HG03064 (cell line): ENCODE results near the gene TRERF1.
"Not testable (repeated sequence)": the region's sequence is repeated elsewhere in the genome, so short reads cannot be mapped to it uniquely, and the experiment has no call there.

Experiments used
- ATAC-seq: cut with Tn5 transposase; IDR thresholded peaks from one replicate; pipeline ENCODE4 v1.9.1; 2021; ENCODE audit warnings: low read depth; ENCODE audit not compliant: unreplicated experiment

TRERF1 gene

DNA sequence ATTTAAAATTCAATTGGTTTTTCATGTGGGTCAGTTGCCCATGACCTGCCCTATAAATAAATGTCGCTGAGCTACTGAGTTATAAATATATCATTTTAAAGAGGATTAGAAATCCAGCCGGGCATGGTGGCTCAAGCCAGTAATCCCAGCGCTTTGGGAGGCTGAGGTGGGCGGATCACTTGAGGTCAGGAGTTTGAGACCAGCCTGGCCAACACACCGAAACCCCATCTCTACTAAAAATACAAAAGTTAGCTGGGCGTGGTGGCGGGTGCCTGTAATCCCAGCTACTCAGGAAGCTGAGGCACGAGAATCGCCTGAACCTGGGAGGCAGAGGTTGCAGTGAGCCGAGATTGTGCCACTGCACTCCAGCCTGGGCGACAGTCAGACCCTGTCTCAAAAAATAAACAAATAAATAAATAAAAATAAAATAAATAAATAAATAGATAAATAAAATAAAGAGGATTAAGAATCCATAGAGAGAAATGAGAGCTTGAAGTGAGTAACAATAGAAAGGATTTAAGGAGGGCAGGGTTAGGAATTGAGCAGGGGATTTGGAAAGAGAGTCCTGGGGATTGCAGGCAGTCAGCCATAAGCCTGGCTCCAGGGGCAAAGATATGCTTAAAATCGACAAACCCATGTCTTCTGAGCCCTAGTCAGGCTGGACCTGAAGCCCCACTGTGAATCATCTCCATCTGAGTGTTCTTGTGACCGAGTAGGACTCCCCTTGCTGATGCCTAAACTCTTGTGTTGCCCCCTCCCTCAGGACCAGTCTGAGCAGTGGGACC is 249.4 kb downstream of the TRERF1 start:
- not testable (repeated sequence) for ATAC-seq

DNA sequence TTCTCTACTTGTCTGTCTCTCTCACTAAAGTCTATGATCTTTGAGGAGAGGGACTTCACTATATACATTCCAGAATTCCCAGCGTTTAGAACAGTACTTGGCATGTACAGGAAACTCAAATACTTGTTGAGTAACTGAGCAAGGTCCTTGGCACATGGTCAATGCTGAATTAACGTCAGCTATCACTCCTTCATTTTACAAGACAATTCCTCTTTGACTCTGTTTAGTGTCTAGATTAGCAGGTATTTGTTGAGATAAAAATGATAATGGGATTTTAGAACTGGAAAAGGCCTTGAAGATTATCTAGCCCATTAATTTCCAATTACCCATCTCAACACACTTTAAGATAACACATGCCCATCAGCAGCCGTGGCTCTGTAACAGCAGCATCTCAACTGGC is 250.3 kb downstream of the TRERF1 start:
- no peak for ATAC-seq

DNA sequence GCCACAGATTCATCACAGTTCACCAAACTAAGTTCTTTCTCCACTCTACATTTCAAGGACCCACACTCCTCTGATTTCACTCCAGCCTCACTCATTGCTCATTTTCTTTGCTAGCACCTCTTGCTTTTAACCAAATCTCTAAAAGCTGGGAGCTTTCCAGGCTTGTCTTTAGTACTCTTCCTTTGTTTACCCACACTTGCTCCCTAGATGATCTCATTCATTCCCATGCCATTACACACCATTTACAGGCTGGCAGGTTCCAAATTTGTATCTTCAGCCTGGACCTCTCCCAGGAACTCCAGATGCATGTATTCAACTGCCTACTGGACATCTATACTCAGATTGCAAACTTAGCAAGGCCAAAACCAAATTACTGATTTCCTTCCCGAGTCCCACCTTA is 251.7 kb downstream of the TRERF1 start:
- ATAC-seq, result no peak

DNA sequence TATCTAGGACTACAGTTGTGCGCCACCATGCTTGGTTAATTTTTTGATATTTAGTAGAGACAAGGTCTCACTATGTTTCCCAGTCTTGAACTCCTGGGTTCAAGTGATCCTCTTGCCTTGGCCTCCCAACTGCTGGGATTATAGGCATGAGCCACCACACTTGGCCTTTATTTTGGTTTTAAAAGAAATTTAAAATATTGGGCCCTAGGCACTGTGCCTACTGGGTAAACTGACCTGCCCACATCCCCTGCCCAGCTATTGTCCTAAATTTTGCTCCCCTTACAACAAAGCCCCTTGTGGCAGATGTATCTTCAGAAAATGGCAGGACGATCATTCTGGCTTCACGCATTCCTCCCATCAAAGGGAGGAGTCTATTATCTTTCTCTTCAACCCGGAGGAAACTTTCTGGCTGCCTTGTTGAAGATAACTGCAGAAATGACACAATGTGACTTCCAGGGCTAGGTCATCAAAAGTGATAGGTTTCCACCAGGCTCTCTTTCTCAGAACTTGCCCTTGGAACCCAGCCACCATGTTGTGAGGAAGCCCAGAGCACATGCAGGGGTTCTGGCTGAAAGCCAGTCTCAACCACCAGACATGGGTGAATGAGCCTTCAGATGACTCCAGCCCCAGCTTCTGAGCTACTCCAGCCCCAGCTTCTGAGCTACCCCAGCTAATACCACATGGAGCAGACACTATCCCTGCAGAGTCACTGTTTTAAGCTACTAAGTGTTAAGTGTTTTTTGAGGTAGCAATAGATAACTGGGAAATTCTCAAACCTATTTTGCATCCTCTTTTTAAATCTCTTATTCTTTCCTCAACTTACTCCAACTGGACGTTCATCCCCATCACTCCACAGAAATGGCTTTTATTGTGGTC is 252.4 kb downstream of the TRERF1 start:
- no peak for ATAC-seq

DNA sequence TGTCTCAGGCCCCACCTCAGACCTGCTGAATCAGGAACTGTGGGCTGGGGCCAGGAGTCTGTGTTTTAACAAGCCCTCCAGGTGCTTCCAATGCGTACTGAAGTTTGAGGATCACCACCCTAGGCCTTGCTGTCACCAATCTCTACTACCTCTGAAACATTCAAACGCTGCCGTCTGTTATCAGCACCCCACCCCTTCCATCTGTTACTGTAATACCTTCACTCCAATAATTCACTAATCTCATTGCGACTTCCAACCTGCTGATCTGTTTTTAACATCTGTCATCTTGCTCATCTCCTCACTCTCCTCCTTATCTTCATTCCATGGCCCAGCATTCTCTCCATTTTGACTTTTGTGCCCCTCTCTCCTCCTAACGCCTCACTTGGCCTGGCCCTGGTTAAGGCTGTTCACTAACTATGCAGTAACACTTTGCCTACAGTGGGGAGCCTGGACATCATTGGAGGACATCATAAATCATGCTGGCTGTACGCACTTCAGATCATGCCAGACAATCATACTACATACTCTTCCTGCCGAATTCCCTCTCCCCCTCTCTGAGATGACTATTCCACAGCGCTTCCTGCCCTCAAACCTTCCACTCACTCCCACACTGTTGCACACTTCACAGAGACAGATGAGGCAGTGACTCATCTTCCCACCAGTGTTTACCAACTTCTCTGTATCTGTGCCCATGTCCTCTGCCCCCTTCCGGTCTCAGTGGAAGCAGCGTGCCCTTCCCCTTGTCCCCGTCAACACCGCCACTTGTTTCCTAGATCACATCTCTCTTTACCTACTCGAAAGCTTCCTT is 254.0 kb downstream of the TRERF1 start:
- no peak for ATAC-seq

DNA sequence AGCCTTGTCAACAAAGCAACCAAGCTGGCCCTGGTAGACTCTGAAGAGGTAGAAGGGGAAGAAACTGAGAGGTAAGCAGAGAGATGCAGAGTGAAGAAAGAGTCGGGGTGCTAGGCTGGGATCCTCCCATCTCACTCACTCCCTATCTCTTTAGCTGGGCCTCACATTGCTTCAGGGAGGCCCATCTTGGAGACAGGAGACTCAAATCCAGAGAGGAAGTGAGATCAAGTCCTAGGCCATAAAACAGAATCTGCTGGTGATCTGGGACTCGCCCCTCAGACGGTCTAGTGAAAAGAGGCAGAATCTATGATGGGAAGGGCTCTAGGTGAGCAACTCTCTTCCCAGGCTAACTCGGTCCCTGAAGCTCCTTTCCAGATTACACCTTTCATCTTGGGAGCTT is 256.3 kb downstream of the TRERF1 start:
- ATAC-seq, result no peak

DNA sequence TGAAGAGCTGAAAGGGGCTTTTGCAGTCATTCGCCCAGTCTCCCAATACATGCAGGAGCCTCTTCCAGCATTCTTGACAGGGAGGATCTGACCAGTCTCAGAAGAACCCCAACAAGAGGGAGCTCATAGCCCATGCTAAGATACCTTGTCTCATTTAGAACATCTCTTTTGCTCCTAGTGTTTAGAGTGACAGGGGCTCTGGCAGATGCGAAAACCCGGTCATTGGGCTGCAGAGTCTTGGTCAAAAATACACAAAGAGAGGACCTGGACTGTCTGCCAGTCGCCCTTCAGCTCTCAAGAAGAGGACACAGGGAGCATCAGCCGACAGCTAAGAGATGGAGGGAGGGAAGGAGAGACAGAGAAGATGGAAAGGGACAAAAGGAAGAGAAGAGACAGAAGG is 257.7 kb downstream of the TRERF1 start:
- ATAC-seq, result no peak

DNA sequence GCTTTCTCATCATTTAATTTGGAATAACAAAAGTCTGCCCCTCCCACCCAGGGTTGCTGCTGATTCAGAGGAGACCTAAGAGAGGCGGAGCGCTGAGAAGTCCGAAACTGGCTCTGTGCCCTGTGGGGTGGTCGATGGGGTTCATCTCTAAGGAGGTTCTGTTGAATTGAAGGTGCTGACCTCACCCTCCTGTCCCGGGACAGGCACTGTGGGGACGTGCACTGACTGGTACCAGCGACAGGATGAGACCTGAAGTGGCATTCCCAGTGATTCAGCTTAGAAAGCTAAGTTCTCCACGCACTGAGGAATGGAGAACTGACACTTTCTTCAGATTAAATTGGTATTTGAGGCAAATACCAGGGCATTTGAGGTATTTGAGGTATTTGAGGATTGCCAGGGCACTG is 258.2 kb downstream of the TRERF1 start:
- no peak for ATAC-seq

DNA sequence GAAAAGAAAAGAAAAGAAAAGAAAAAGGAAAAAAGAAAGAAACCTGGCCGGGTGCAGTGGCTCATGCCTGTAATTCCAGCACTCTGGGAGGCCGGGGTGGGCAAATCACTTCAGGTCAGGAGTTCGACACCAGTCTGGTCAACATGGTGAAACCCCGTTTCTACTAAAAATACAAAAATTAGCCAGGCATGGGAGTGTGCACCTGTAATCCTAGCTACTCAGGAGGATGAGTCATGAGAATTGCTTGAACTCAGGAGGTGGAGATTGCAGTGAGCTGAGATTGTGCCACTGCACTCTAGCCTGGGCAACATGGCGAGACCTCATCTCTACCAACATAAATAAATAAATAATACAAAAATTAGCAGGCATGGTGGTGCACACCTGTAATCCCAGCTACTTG is 259.3 kb downstream of the TRERF1 start:
- not testable (repeated sequence) for ATAC-seq

DNA sequence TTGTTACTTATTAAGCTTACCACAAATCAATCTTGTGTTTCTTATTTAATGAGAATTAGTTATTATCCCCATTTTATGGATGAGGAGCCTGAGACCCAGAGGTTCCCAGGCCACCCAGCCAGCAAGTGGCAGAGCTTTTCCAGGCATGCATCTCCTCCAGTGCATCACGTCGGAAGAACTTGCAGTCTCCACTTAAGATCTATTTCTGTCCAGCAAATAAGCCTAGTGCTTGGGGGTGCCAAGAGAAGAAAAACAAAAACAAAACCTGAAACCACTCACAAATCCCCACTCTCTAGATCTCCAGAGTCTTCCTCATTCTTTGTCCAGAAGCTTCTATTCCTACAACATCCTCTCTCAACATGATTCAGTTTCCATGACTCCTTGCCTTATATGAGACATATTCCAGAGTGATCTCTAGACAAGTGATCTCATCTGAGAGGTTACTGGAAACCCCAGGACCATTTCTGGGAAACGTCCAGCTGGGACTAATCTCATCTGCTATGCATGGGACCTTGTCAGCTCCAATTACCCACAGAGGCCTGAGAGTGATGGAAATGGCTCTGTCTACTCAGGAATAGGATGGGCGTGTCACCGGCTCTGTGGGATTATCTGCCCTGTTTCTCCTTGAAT is 261.1 kb downstream of the TRERF1 start:
- no peak for ATAC-seq

DNA sequence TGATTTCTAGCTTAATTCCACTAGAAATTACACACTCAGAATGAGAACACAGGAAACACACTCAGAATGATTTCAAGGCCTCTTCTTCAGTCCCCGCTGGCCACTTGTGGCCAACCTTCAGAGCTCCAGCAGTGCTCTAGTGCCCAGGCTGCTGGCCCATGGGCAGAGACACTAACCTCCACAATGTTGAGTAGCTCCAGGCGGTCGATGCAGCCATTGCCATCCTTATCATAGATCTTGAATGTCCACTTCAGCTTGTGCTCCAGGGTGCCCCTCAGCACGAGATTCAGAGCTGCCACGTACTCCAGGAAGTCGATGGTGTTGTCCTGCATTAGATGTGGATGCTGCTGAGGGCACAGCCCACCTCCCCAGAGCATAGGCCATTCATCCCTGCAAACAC is 263.3 kb downstream of the TRERF1 start:
- ATAC-seq, result no peak

DNA sequence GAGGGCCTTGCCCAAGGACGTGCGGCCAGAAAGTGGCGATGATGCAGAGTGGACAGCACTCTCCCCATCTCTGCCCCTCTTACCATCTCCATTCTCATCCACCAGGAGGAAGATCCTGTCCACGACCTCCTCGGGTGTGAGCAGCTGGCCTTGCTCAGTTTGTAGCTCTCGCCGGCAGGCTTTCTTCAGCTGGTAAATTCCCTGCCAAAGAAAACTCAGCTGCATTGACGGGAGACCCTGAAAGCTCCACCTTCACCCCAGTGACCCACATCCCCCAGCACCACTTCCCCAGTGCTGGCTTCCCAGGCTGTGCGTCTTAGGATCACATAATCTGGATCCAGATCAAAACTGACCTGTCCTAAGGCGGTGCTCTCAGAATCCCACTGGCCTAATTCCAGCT is 266.1 kb downstream of the TRERF1 start:
- ATAC-seq, result no peak

DNA sequence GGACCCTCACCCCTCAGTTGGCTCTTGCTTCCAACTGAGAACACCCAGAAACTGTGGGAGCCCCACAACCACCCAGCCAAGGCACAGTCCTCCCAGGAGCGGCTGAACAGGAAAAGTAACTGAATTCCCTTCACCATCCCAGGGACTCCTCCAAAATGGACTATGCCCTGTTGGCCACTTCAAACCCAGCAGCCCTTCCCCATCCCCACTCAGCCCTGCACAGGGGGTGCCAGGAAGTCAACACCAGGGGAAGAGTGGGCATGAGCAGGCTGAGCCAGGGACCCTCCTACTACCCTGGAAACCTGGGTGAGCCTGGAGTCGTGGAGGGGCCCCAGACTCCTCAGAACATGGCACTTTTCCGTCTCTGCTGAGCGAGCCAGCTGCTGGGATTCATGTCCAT is 267.3 kb downstream of the TRERF1 start:
- ATAC-seq, result no peak

DNA sequence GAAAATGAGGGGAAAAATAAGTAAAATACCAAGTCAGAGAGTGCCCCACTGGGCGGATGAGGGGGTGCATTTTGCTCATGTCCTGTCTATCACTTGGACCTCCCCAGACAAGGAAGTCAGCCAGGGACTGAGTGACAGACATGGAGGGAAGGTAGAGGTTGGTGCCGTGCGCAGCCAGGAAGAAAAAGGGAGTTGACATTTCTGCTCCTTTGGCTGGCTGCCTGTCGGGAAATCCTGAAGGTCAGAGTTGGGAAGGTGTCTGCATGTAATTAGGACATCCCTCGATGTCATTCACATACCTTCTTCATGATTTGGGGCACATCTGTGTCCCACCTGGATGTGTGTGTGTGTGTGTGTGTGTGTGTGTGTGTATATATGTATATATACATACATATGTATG is 269.6 kb downstream of the TRERF1 start:
- no peak for ATAC-seq

DNA sequence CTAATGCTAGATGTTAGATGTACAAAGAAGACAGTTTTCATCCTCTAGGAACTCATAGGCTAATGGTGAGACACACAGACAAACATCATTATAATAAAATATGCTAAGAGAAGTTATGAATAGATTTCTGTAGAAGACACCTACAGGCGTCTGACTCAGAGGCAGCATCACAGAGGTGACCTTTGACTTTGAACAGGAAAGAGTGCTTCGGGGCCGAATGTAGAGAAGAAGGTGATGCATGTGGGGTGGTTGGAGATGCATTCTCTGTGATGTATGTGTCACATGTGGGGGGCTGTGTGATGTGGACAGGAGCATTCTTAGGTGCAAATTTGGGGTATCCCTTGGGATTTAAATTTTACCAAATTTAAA is 271.8 kb downstream of the TRERF1 start:
- no peak for ATAC-seq

DNA sequence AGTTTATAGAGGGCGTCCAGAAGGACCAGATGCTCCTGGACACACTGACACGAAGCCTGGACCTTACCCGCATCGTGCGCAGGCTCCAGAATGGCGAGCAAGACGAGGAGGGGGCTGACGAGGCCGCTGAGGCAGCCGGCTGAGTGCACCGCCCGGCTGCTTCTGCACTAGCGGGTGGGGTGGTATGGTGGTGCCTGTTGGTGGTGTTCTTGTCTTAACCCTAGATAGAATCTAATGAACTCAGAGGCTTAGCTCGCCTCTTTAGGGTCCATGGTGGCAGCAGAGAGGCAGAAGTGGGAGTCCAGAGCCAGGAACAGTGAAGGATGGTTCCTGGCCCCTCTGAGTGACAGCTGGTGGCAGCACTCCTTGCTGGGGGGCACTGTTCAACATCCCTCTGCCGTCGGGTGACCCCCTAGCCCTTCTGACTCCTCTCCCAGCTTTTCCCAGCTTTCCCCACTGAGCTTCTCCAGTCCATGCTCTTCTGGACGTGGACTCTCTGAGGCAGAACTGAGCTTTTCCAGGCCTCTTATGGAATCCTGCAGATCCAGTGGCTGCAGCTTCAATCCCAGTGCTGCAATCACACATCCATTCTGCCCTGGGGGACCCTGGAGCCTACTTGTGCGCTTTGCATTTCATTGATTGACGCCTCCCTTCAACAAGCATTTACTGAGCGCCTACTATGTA is 272.3 kb downstream of the TRERF1 start:
- ATAC-seq, result no peak

DNA sequence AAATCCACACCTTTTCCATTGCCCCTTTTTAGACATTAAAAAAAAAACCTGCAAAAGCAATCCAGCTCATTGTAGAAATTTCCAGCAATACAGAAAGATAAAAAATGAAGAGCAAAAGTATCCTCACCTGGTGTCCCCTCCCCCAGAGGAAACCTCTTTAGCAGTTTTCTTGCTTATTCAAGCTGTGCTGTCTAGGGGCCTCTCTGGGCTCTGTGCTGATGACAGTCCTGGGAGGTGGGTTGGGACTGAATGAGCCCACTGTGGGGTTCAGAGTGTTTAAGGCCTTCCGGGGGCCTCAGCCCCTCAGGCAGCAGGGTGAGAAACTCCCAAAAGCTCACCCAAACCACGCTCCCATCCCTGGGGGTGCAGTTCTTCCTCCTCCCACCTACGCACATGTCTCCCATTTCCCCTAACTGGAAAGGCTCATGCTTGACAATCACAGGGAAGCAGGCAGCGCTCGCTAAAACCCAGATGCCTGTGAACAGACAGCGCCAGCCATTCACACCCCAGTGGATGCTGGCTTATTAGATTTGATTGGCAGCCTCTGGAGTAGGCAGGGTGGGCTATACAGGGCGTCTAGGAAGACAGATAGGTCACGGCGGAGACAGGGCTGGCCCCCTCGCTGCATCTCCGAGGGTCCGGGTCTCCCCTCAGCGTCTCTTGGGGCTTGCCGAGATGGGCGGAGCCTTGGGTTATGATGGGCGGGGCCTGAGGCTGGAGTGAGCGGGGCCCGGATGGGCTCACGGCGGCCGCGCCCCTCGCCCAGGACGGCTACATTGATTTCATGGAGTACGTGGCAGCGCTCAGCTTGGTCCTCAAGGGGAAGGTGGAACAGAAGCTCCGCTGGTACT is 274.0 kb downstream of the TRERF1 start:
- ATAC-seq, result no peak

DNA sequence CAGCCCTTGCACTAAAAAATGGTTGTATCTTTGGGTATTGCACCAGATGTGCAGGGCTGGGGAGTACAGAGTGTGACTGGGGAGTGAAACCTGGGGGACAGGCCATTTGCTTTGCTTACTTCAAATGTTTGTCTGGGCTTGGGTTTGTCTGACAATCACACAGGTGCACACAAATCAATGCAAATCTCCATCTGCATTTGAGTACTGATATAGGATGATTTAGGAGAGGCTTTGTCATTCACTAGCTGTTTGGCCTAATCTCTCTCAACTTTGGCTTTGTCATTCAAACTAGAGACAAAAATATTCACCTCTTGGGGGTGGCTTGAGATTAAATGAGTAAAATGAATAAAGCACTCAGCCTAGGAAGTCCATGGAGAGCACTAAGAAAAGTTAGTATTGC is 274.7 kb downstream of the TRERF1 start:
- ATAC-seq, result no peak

DNA sequence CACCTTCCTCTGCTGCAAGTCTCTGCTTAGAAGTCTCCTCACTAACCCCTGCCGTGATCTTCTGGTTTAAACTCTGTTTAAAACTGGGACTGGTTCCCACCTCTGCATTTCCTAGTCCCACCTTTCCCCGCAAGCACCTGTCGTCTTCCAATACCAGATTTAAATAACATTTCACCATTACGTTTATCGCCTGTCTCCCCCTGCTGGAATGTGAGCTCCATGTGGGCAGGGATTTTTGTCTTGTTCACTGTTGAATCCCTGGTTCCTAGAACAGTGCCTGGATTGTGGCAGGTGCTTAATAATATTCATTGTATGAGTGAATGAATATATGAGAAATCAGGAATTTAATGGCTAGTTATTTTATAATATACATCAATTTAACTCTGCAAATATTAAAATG is 275.9 kb downstream of the TRERF1 start:
- ATAC-seq, result no peak
